Prostate gland (tissue), 2 donors: ENCODE results near the gene FAM124B. TPM values are rescaled to one million over a fixed set of nuclear protein-coding genes. Genes with fewer than 3 reads are reported as not detected.

Experiments
- DNase-seq: peaks from one replicate; pipeline ENCODE4 v3.0.0-alpha.2; 2019; ENCODE audit warnings: low spot score
- H3K27ac ChIP-seq, 2 donors: fragments of 200-600 bp; sonication (generic); 2 replicates each; pipeline ENCODE4 v1.5.1; 2017 to 2019
- H3K27me3 ChIP-seq: fragments of 200-600 bp; sonication (generic); replicated peaks from 2 replicates; pipeline ENCODE4 v1.5.1; 2019; ENCODE audit not compliant: insufficient read depth
- H3K36me3 ChIP-seq, 2 donors: fragments of 200-600 bp; sonication (generic); 1 replicate in 1 of 2; 2 replicates in 1 of 2; pipeline versions ENCODE4 v1.5.1 to v1.8.1; 2017 to 2019
- H3K4me1 ChIP-seq: fragments of 200-600 bp; sonication (generic); replicated peaks from 2 replicates; pipeline ENCODE4 v1.5.1; 2019
- H3K4me3 ChIP-seq, 2 donors: fragments of 200-600 bp; sonication (generic); 2 replicates each; pipeline ENCODE4 v1.5.1; 2017 to 2019
- H3K9me3 ChIP-seq: fragments of 200-600 bp; sonication (generic); 2 replicates; pipeline ENCODE4 v1.5.1; 2017
- POLR2A ChIP-seq: fragments of 450-650 bp; IDR thresholded peaks from one replicate; pipeline ENCODE4 v1.6.1; 2016; ENCODE audit warnings: antibody characterized with exemption, mild to moderate bottlenecking
- POLR2AphosphoS5 ChIP-seq: sonication (generic); formaldehyde crosslinking; IDR thresholded peaks from one replicate; pipeline ENCODE4 v1.6.1; 2017; ENCODE audit warnings: antibody characterized with exemption
- WGBS: methylation state at CpG from one replicate; pipeline ENCODE4 v1.1.5; 2018; 5-methylcytosine and 5-hydroxymethylcytosine counted together
- intact Hi-C: fragments of 100-400 bp; cut with DNase I; formaldehyde crosslinking; loops from one replicate; pipeline ENCODE4 v1.14.2; 2022
- total RNA-seq, 2 donors: library from RNA; depleted of rRNA; stranded (reverse); fragments of >200 nt; gene quantifications; one replicate each; pipeline ENCODE4 v1.1.0, GENCODE V29; 2016
- TF ChIP-seq, protein P1 (sequence below), 4 experiments: fragments of 200-600 bp in 2 of 4; fragments of 450-650 bp in 2 of 4; sonication (generic) in 2 of 4; IDR thresholded peaks; 1 replicate in 3 of 4; 2 replicates in 1 of 4; pipeline ENCODE4 v1.5.1; 2016 to 2019; ENCODE audit warnings: antibody characterized with exemption in 4 of 4, mild to moderate bottlenecking in 2 of 4, moderate library complexity in 2 of 4

The FAM124B gene
- total RNA-seq, 2 donors from 2014 or later: 0.18 to 0.91 TPM

DNA sequence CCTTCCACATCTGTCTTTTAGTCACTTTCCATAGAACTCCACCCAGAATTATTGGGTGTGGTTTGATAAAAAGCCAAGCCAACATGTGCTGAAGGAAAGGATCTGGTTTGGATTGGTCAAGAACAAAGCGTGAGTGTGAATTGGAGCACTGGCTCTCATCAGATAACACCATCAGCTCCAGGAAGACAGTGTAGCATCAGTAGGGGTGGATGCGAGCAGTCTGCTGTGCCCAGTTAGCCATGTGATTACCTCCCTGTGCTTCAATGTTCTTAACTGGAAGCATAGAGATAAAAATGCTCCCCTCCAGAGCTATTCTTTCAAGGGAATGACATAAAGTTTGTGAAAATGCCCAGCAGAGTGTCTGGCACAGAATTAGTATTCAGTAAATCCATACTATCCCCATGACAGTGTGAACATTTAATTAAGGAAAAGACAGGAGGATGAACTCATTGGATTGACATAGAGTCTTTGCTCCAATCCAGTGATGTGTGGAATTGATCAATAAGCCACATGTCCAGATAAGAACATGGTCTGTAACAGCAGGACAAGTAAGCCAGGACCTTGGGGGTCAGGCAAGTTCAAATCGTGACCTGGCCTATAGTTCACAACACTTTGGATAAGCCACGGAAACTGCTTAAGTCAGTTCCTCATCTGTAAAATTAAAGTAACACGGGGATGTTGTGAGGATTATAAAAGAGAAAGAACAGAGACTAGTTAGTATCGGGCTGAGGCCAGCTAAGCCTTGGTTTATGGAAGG lies 68.0 kb downstream of the FAM124B start:
- TF ChIP-seq, protein P1, sequence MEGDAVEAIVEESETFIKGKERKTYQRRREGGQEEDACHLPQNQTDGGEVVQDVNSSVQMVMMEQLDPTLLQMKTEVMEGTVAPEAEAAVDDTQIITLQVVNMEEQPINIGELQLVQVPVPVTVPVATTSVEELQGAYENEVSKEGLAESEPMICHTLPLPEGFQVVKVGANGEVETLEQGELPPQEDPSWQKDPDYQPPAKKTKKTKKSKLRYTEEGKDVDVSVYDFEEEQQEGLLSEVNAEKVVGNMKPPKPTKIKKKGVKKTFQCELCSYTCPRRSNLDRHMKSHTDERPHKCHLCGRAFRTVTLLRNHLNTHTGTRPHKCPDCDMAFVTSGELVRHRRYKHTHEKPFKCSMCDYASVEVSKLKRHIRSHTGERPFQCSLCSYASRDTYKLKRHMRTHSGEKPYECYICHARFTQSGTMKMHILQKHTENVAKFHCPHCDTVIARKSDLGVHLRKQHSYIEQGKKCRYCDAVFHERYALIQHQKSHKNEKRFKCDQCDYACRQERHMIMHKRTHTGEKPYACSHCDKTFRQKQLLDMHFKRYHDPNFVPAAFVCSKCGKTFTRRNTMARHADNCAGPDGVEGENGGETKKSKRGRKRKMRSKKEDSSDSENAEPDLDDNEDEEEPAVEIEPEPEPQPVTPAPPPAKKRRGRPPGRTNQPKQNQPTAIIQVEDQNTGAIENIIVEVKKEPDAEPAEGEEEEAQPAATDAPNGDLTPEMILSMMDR (IDR thresholded peaks at IDR 0.05): no peak
- no peak for TF ChIP-seq POLR2A
- no peak for TF ChIP-seq POLR2AphosphoS5
- 85% methylated on average over 6 of the region's 6 CpGs for WGBS
- no peaks in the 10 kb centered on the region for H3K4me1 ChIP-seq
- intact Hi-C loops: no loop called here
- no peak overlapping the region for H3K27ac ChIP-seq
- DNase-seq: no peak
- no peaks in the 10 kb centered on the region for H3K27me3 ChIP-seq
- H3K9me3 ChIP-seq: no peaks in the 10 kb centered on the region
- H3K36me3 ChIP-seq: no peaks in the 10 kb centered on the region
- H3K4me3 ChIP-seq: no peak overlapping the region

GRCh38 chr2:224331698-224332097 lies 70.2 kb downstream of the FAM124B start:
- TF ChIP-seq POLR2AphosphoS5: no peak
- TF ChIP-seq, protein P1 (IDR thresholded peaks at IDR 0.05): no peak
- TF ChIP-seq POLR2A: no peak
- intact Hi-C loops: no loop called here

GRCh38 chr2:224328798-224329197 lies 73.1 kb downstream of the FAM124B start:
- Histone ChIP-seq H3K4me1 (no peaks in the 10 kb centered on the region), H3K36me3 (no peaks in the 10 kb centered on the region), H3K27ac (no peak overlapping the region), H3K27me3 (no peaks in the 10 kb centered on the region), H3K9me3 (no peaks in the 10 kb centered on the region), H3K4me3 (no peak overlapping the region)
- WGBS: 72% methylated on average over 3 of the region's 3 CpGs
- no peak for TF ChIP-seq POLR2A
- TF ChIP-seq POLR2AphosphoS5: no peak
- TF ChIP-seq, protein P1 (IDR thresholded peaks at IDR 0.05): no peak
- no peak for DNase-seq
- intact Hi-C loops: no loop called here

More at GRCh38 chr2:224331698-224332097, 70.2 kb downstream of the FAM124B start:
- H3K27me3 ChIP-seq: no peaks in the 10 kb centered on the region
- H3K9me3 ChIP-seq: no peaks in the 10 kb centered on the region
- no peaks in the 10 kb centered on the region for H3K4me1 ChIP-seq
- no peak overlapping the region for H3K4me3 ChIP-seq
- no peaks in the 10 kb centered on the region for H3K36me3 ChIP-seq
- WGBS: 32% methylated on average over 8 of the region's 8 CpGs
- no peak overlapping the region for H3K27ac ChIP-seq
- DNase-seq: no peak

Other genes starting within 250 kb of the FAM124B start
- gene CUL3, start 183.3 kb upstream of the FAM124B start, total RNA-seq: 10 to 100 TPM; 69.2 to 90.5 TPM